Activated T-helper 17 cell treated with anti-CD3 and anti-CD28 coated beads, Interleukin-2, amount 50 U/mL, for 72 hours (primary cell): ENCODE measurements around the gene UBE2M. TPM values are rescaled to one million over a fixed set of nuclear protein-coding genes. Genes with fewer than 3 reads are reported as not detected.
A peak's percentile ranks its signal among the peaks of the same experiment; 100 is the strongest.
"Not testable (repeated sequence)": the region's sequence is repeated elsewhere in the genome, so short reads cannot be mapped to it uniquely, and the experiment has no call there.

Source experiments
- ATAC-seq: fragments of 150-1000 bp; cut with Tn5 transposase; replicated peaks from 2 replicates; pipeline ENCODE4 v1.10.0; 2021; ENCODE audit warnings: mild to moderate bottlenecking, moderate library complexity
- H3K27ac Mint-ChIP-seq: one replicate; pipeline ENCODE4 v1.8.0; 2022; ENCODE audit warnings: mixed read lengths
- H3K27me3 Mint-ChIP-seq: one replicate; pipeline ENCODE4 v1.8.0; 2022; ENCODE audit warnings: mixed read lengths
- H3K36me3 Mint-ChIP-seq: one replicate; pipeline ENCODE4 v1.8.0; 2022; ENCODE audit warnings: low read depth, mild to moderate bottlenecking, mixed read lengths
- H3K4me1 Mint-ChIP-seq: one replicate; pipeline ENCODE4 v1.8.0; 2022; ENCODE audit warnings: mixed read lengths
- H3K4me3 Mint-ChIP-seq: one replicate; pipeline ENCODE4 v1.8.0; 2022; ENCODE audit warnings: mild to moderate bottlenecking, mixed read lengths
- H3K9me3 Mint-ChIP-seq: one replicate; pipeline ENCODE4 v1.8.0; 2022; ENCODE audit warnings: mixed read lengths
- total RNA-seq, 2 donors: library from RNA; stranded (reverse); gene quantifications; one replicate each; pipeline ENCODE4 v1.2.3, GENCODE V29; 2022

The UBE2M gene
- total RNA-seq = 100 to 1,000 TPM; 102 to 141 TPM

GRCh38 chr19:58558066-58558622 is at the start of gene UBE2M:
Gene UBE2M, minus strand, starts transcription at chr19:58558611. Its CDS starts 230 bp downstream, at chr19:58558381.
- peaks cover 28% of the 10 kb centered on the region for H3K4me1 Mint-ChIP-seq
- ATAC-seq = peak; percentile 9

GRCh38 chr19:58607213-58607612 is 48.8 kb upstream of the UBE2M start:
- not testable (repeated sequence) for H3K4me3 Mint-ChIP-seq, H3K27me3 Mint-ChIP-seq, H3K9me3 Mint-ChIP-seq, H3K36me3 Mint-ChIP-seq, ATAC-seq, H3K4me1 Mint-ChIP-seq, H3K27ac Mint-ChIP-seq

More at GRCh38 chr19:58558066-58558622, at the start of gene UBE2M:
- peak within 1 kb of the TSS; percentile 100 for H3K27ac Mint-ChIP-seq
- peaks cover 66% of the 10 kb centered on the region for H3K36me3 Mint-ChIP-seq
- H3K27me3 Mint-ChIP-seq = no peaks in the 10 kb centered on the region
- no peaks in the 10 kb centered on the region for H3K9me3 Mint-ChIP-seq
- H3K4me3 Mint-ChIP-seq = peak within 1 kb of the TSS; percentile 100

GRCh38 chr19:58606251-58606896 is 48.0 kb upstream of the UBE2M start:
- H3K27ac Mint-ChIP-seq, H3K9me3 Mint-ChIP-seq, ATAC-seq, H3K36me3 Mint-ChIP-seq, H3K27me3 Mint-ChIP-seq, H3K4me3 Mint-ChIP-seq, H3K4me1 Mint-ChIP-seq: not testable (repeated sequence)

- peaks cover 19% of the 10 kb centered on the region for H3K36me3 Mint-ChIP-seq
- H3K4me3 Mint-ChIP-seq = no peak overlapping the region
- no peaks in the 10 kb centered on the region for H3K9me3 Mint-ChIP-seq
- H3K27me3 Mint-ChIP-seq = no peaks in the 10 kb centered on the region
- no peak overlapping the region for H3K27ac Mint-ChIP-seq
- peaks cover 12% of the 10 kb centered on the region for H3K4me1 Mint-ChIP-seq
- ATAC-seq = no peak
Measured at GRCh38 chr19:58586133-58586765, 27.8 kb upstream of the UBE2M start.

GRCh38 chr19:58585442-58586132 is 27.2 kb upstream of the UBE2M start:
- Mint-ChIP-seq H3K9me3 (no peaks in the 10 kb centered on the region), H3K27me3 (no peaks in the 10 kb centered on the region), H3K4me3 (no peak overlapping the region), H3K36me3 (peaks cover 23% of the 10 kb centered on the region), H3K27ac (no peak overlapping the region), H3K4me1 (peaks cover 17% of the 10 kb centered on the region)
- no peak for ATAC-seq

- peaks cover 17% of the 10 kb centered on the region for H3K4me1 Mint-ChIP-seq
- H3K4me3 Mint-ChIP-seq = no peak overlapping the region
- no peaks in the 10 kb centered on the region for H3K27me3 Mint-ChIP-seq
- H3K27ac Mint-ChIP-seq = no peak overlapping the region
- no peak for ATAC-seq
- H3K36me3 Mint-ChIP-seq = peaks cover 23% of the 10 kb centered on the region
- no peaks in the 10 kb centered on the region for H3K9me3 Mint-ChIP-seq
Measured at GRCh38 chr19:58584498-58585441, 26.4 kb upstream of the UBE2M start.

GRCh38 chr19:58582985-58583384 is 24.6 kb upstream of the UBE2M start:
- Mint-ChIP-seq H3K9me3 (no peaks in the 10 kb centered on the region), H3K4me3 (no peak overlapping the region), H3K36me3 (peaks cover 25% of the 10 kb centered on the region), H3K27me3 (no peaks in the 10 kb centered on the region), H3K27ac (peak overlapping the region; percentile 37), H3K4me1 (peaks cover 34% of the 10 kb centered on the region)
- no peak for ATAC-seq

- Mint-ChIP-seq H3K4me3 (peak overlapping the region; percentile 57), H3K27ac (peak overlapping the region; percentile 88), H3K27me3 (no peaks in the 10 kb centered on the region), H3K36me3 (peaks cover 31% of the 10 kb centered on the region), H3K4me1 (peaks cover 38% of the 10 kb centered on the region), H3K9me3 (no peaks in the 10 kb centered on the region)
- ATAC-seq = peak; percentile 86
Measured at GRCh38 chr19:58581227-58582141, 23.1 kb upstream of the UBE2M start.

GRCh38 chr19:58579473-58580142 is 21.2 kb upstream of the UBE2M start:
- Mint-ChIP-seq H3K9me3 (no peaks in the 10 kb centered on the region), H3K27ac (peak overlapping the region; percentile 90), H3K4me1 (peaks cover 34% of the 10 kb centered on the region), H3K36me3 (peaks cover 31% of the 10 kb centered on the region), H3K27me3 (no peaks in the 10 kb centered on the region), H3K4me3 (peak overlapping the region; percentile 78)
- ATAC-seq = no peak

GRCh38 chr19:58578012-58578925 is 19.9 kb upstream of the UBE2M start:
- peak; percentile 50 for ATAC-seq
- Mint-ChIP-seq H3K9me3 (no peaks in the 10 kb centered on the region), H3K27me3 (no peaks in the 10 kb centered on the region), H3K4me1 (peaks cover 43% of the 10 kb centered on the region), H3K27ac (peak overlapping the region; percentile 90), H3K4me3 (peak overlapping the region; percentile 78), H3K36me3 (peaks cover 38% of the 10 kb centered on the region)

- H3K27me3 Mint-ChIP-seq, ATAC-seq, H3K9me3 Mint-ChIP-seq: not testable (repeated sequence)
- H3K36me3 Mint-ChIP-seq = peaks cover 38% of the 10 kb centered on the region
- peak overlapping the region; percentile 78 for H3K4me3 Mint-ChIP-seq
- peaks cover 47% of the 10 kb centered on the region for H3K4me1 Mint-ChIP-seq
- peak overlapping the region; percentile 90 for H3K27ac Mint-ChIP-seq
Measured at GRCh38 chr19:58577581-58577980, 19.2 kb upstream of the UBE2M start.
